SK-N-SH treated with all-trans-retinoic acid at 6 μM for 48 hours (cell line): ENCODE data around the gene MMP2.

Experiments used
- TCF4 ChIP-seq: fragments of 250-450 bp; sonication (Bioruptor Pico); IDR thresholded peaks from 2 replicates; pipeline ENCODE4 v1.8.0; 2021; ENCODE audit warnings: mild to moderate bottlenecking, moderate library complexity, borderline replicate concordance
- TOX ChIP-seq: fragments of 250-450 bp; sonication (Bioruptor Pico); IDR thresholded peaks from 2 replicates; pipeline ENCODE4 v1.8.0; 2021; ENCODE audit warnings: mild to moderate bottlenecking, moderate library complexity, borderline replicate concordance
- ZFP30 ChIP-seq: fragments of 450-650 bp; formaldehyde crosslinking; IDR thresholded peaks from 2 replicates; pipeline ENCODE4 v1.5.0; 2022; ENCODE audit warnings: mild to moderate bottlenecking, moderate library complexity

DNA sequence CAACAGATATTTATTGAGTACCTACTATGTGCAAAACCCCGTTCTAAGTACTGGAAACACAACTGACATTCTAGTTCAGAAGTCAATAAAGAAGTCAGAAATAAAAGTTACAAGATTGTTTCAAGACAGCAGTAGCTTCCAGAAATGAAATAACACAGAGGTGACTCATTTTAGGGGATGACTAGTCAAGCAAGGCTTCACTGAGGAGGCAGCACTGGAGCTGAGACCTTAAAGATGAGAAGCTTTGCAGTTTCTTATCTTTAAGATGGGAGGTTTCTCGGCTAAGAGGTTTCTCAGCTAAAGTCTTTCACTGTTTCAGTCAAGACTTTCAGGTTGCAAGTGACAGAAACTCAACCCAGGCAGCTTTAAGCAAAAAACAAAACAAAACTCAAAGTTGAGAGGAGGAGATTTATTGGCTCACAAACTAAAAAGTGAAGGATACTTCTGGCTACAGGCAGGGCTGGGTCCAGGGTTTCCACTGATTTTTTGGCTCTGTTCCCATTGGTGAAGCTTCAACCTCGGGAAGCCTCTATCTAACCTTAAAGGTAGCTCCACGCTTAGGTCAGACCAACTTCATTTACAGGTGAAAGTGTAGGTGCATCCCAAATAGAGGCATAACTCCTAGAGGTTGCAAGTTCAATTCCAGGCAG, 7.4 kb upstream of the MMP2 start:
- TF ChIP-seq TCF4 (CRISPR knock-in tag) (no peak), TOX (no peak), ZFP30 (CRISPR knock-in tag) (no peak)
